K562 (cell line): Measurements from ENCODE around the gene S100A3. TPM values are rescaled to one million over a fixed set of nuclear protein-coding genes. Genes with fewer than 3 reads are reported as not detected.

Experiments
- ATAC-seq: fragments of 200-7000 bp; cut with Tn5 transposase; 3 replicates; pipeline ENCODE4 v1.9.1; 2020; ENCODE audit warnings: moderate library complexity
- BruUV-seq: library from RNA; stranded (reverse); fragments of 400-500 nt; replicated peaks from 2 replicates; lab custom pipeline; 2021; lab: Mats Ljungman, UMichigan
- CTCF ChIA-PET: fragments of 300-600 bp; formaldehyde crosslinking; extraction: SDS; loops from one replicate; lab custom pipeline; 2021; ENCODE audit warnings: low intra/inter-chr PET ratio; lab: Yijun Ruan, JAX
- POLR2A ChIA-PET: fragments of 300-600, 350-650 bp; sonication (Branson Sonifier 250); formaldehyde crosslinking; extraction: SDS; loops from one replicate; lab custom pipeline; 2021; ENCODE audit warnings: antibody characterized with exemption, inconsistent platforms; lab: Yijun Ruan, JAX
- DNase-seq, 4 experiments: peaks; one replicate each; pipeline versions ENCODE4 v3.0.0 to v3.0.0-alpha.2; 2011 to 2018; ENCODE audit warnings: low spot score in 3 of 4, mixed read lengths in 3 of 4; ENCODE audit errors: extremely low read depth in 1 of 4
- FAIRE-seq: peaks from 2 replicates; lab custom pipeline; 2011; peaks lifted over from hg19 to GRCh38; lab: Jason Lieb, UNC
- H2AFZ ChIP-seq: 2 replicates; pipeline ENCODE4 v1.6.0; 2011; ENCODE audit warnings: low read depth, low read length, control low read depth, inconsistent platforms
- H3K27ac ChIP-seq: fragments of 200-600 bp; 3 replicates; pipeline ENCODE4 v1.8.0; 2011; ENCODE audit warnings: low read depth, mild to moderate bottlenecking, control low read depth, inconsistent platforms, low read length, moderate library complexity, mixed read lengths; ENCODE audit errors: extremely low read depth
- H3K27me3 ChIP-seq, 2 experiments: fragments of 300-600 bp in 1 of 2; 2 replicates in 1 of 2; 3 replicates in 1 of 2; pipeline versions ENCODE4 v1.6.0 to v1.8.0; 2011; ENCODE audit warnings: inconsistent platforms in 2 of 2, low read length in 2 of 2, mild to moderate bottlenecking in 1 of 2, mixed read lengths in 1 of 2, moderate library complexity in 1 of 2; ENCODE audit not compliant: control insufficient read depth in 2 of 2, insufficient read depth in 2 of 2
- H3K36me3 ChIP-seq: fragments of 300-600 bp; 3 replicates; pipeline ENCODE4 v1.8.0; 2011; ENCODE audit warnings: mild to moderate bottlenecking, low read length, inconsistent platforms; ENCODE audit not compliant: control insufficient read depth, insufficient read depth
- H3K4me1 ChIP-seq, 2 experiments: fragments of 200-600 bp in 1 of 2; replicated peaks in 1 of 2; 2 replicates in 1 of 2; 3 replicates in 1 of 2; pipeline versions ENCODE4 v1.5.1 to v1.8.0; 2011; ENCODE audit warnings: inconsistent platforms in 2 of 2, low read length in 2 of 2, mild to moderate bottlenecking in 1 of 2, mixed read lengths in 1 of 2, moderate library complexity in 1 of 2; ENCODE audit not compliant: control insufficient read depth in 2 of 2, insufficient read depth in 2 of 2
- H3K4me2 ChIP-seq: 2 replicates; pipeline ENCODE4 v1.6.1; 2011; ENCODE audit warnings: low read length, control low read depth, inconsistent platforms, mixed read lengths; ENCODE audit not compliant: insufficient read depth
- H3K4me3 ChIP-seq: fragments of 200-600 bp; sonication (generic), shearing (Covaris generic); 2 replicates; pipeline ENCODE4 v1.5.1; 2016; ENCODE audit warnings: control low read depth, inconsistent platforms
- H3K79me2 ChIP-seq: fragments of 200-600 bp; 3 replicates; pipeline ENCODE4 v1.8.0; 2011; ENCODE audit warnings: low read length, inconsistent platforms; ENCODE audit not compliant: control insufficient read depth, insufficient read depth
- H3K9ac ChIP-seq, 2 experiments: 2 replicates each; pipeline versions ENCODE4 v1.6.0 to v1.6.1; 2011; ENCODE audit warnings: low read depth in 2 of 2, low read length in 2 of 2, control low read depth in 1 of 2, inconsistent platforms in 1 of 2, mild to moderate bottlenecking in 1 of 2, mixed read lengths in 1 of 2; ENCODE audit not compliant: insufficient read depth in 1 of 2
- H3K9me1 ChIP-seq: one replicate; pipeline ENCODE4 v1.6.0; 2011; ENCODE audit warnings: inconsistent platforms, mild to moderate bottlenecking, low read length, moderate library complexity; ENCODE audit not compliant: control insufficient read depth, insufficient read depth
- H3K9me3 ChIP-seq: replicated peaks from 2 replicates; pipeline ENCODE4 v1.5.1; 2011; ENCODE audit warnings: low read depth, low read length, inconsistent platforms; ENCODE audit not compliant: control insufficient read depth, insufficient read depth
- H4K20me1 ChIP-seq: replicated peaks from 2 replicates; pipeline ENCODE4 v1.6.1; 2011; ENCODE audit warnings: low read length, inconsistent platforms, mixed read lengths; ENCODE audit not compliant: control insufficient read depth, insufficient read depth
- GTF2A2 ChIP-seq: IDR thresholded peaks from 2 replicates; pipeline ENCODE4 v1.6.1; 2016; ENCODE audit warnings: mild to moderate bottlenecking, missing genetic modification characterization, missing compliant biosample characterization
- HDAC3 ChIP-seq: fragments of 450-650 bp; IDR thresholded peaks from 2 replicates; pipeline ENCODE4 v1.6.1; 2018; ENCODE audit warnings: borderline replicate concordance, mild to moderate bottlenecking, moderate library complexity; ENCODE audit not compliant: partially characterized antibody
- LARP7 ChIP-seq: fragments of 450-650 bp; IDR thresholded peaks from 2 replicates; pipeline ENCODE4 v1.6.1; 2016
- MNT ChIP-seq, 2 experiments: fragments of 450-650 bp; conservative IDR thresholded peaks; 2 replicates each; pipeline ENCODE4 v1.6.1; 2017; ENCODE audit warnings: mild to moderate bottlenecking in 2 of 2, moderate library complexity in 2 of 2
- PHF8 ChIP-seq: fragments of 200-600 bp; sonication (generic); IDR thresholded peaks from 2 replicates; pipeline ENCODE4 v1.6.1; 2012; ENCODE audit warnings: mixed run types, mild to moderate bottlenecking, inconsistent platforms, low read length, moderate library complexity, borderline replicate concordance
- RBFOX2 ChIP-seq: fragments of 200-400 bp; formaldehyde crosslinking; IDR thresholded peaks from 2 replicates; pipeline ENCODE4 v1.6.1; 2017; ENCODE audit warnings: low read depth, mild to moderate bottlenecking, low read length, moderate library complexity
- ZKSCAN1 ChIP-seq: fragments of 150-350 bp; IDR thresholded peaks from 2 replicates; pipeline ENCODE4 v1.6.1; 2016; ENCODE audit warnings: low read depth, low read length
- ZKSCAN8 ChIP-seq: fragments of 200-800 bp; sonication (Bioruptor generic); IDR thresholded peaks from 2 replicates; pipeline ENCODE4 v1.6.1; 2016; ENCODE audit warnings: missing genetic modification characterization, missing compliant biosample characterization
- WGBS: fragments of 100-300 bp; shearing (Covaris generic); methylation state at CpG from one replicate; pipeline ENCODE4 v1.1.6; 2016; ENCODE audit warnings: low coverage, mixed read lengths; ENCODE audit not compliant: insufficient coverage; ENCODE audit errors: missing lambda C conversion rate; 5-methylcytosine and 5-hydroxymethylcytosine counted together
- in situ Hi-C: fragments of 300-500 bp; cut with MboI; formaldehyde crosslinking; loops from 4 replicates; pipeline ENCODE4 v1.15.0; 2018; ENCODE audit warnings: inconsistent platforms, mixed read lengths
- intact Hi-C: fragments of 100-400 bp; cut with micrococcal nuclease; formaldehyde crosslinking; loops from 2 replicates; pipeline ENCODE4 v1.14.2; 2022
- polyA plus RNA-seq, 8 experiments: library from polyadenylated mRNA; depleted of rRNA in 4 of 8; stranded (reverse) in 5 of 8; unstranded in 3 of 8; fragments of >200 nt; fragmentation: Nextera tagmentation in 2 of 8; fragmentation: Illumina TruSeq in 1 of 8; extraction: Ambion mirVana in 2 of 8; extraction: Trizol in 1 of 8; gene quantifications; 2 replicates each; pipeline versions ENCODE4 v1.2.1 to v1.2.3, GENCODE V29; 2011 to 2014; ENCODE audit warnings: inconsistent platforms in 1 of 8, missing spikeins in 1 of 8
- total RNA-seq, 7 experiments: library from RNA; depleted of rRNA in 6 of 7; stranded (reverse); fragments of >200 nt in 6 of 7; fragmentation: Illumina TruSeq in 2 of 7; extraction: Trizol in 2 of 7; gene quantifications; 2 replicates each; pipeline versions ENCODE4 v1.2.1 to v1.2.3, GENCODE V29; 2011 to 2021; ENCODE audit warnings: low replicate concordance in 1 of 7

S100A3 gene
- total and polyA plus RNA-seq, 9 of the 15 experiments (the other 6 are each of a cell fraction or from before 2014, with no cell fraction given), result 0.08 to 1.7 (median 0.18) TPM; not detected in 4

- intact Hi-C loops, result loop anchor here (2.0 kb wide), 1 partner anchor 29 kb away; no protein-coding TSS in a partner anchor
- CTCF ChIA-PET, result no interaction called here
- BruUV-seq, result no TSS peak
- ATAC-seq, result no peak
- H3K36me3 ChIP-seq, result no peaks in the 10 kb centered on the region
- WGBS, result 83% methylated on average over 2 of the region's 4 CpGs
- no peak overlapping the region for H3K4me2 ChIP-seq
- H3K79me2 ChIP-seq, result no peaks in the 10 kb centered on the region; the same call in 2 of the 3 replicates
- no peak overlapping the region; a peak in 1 of 4 replicates for H3K9ac ChIP-seq
- FAIRE-seq, result no peak
- H3K27ac ChIP-seq, result no peak overlapping the region; the same call in 2 of the 3 replicates
- peak overlapping the region; percentile 69 for H2AFZ ChIP-seq
- H3K9me1 ChIP-seq, result no peaks in the 10 kb centered on the region
- no peaks in the 10 kb centered on the region for H4K20me1 ChIP-seq
- in situ Hi-C loops, result no loop called here
- peaks cover 69 to 74% of the 10 kb centered on the region in 2 experiments for H3K4me1 ChIP-seq
- no peak for TF ChIP-seq ZKSCAN8 (CRISPR knock-in tag)
- no peak for TF ChIP-seq HDAC3
- no peak for TF ChIP-seq MNT (conservative IDR thresholded peaks at IDR 0.05)
- no peak for TF ChIP-seq ZKSCAN1
- TF ChIP-seq PHF8, result no peak
- TF ChIP-seq RBFOX2, result no peak
- TF ChIP-seq LARP7, result no peak
- no peak for TF ChIP-seq GTF2A2 (tag)
- POLR2A ChIA-PET, result interaction anchor here (0.6 to 2.6 kb wide), 4 partner anchors 13 to 87 kb away, joined by 3 to 13 read pairs (median 4); partner anchors contain the start of gene S100A13
- no peaks in the 10 kb centered on the region for H3K9me3 ChIP-seq
- no peak overlapping the region for H3K4me3 ChIP-seq
- DNase-seq, result no peak
- H3K27me3 ChIP-seq, result no peaks in the 10 kb centered on the region
Observed at GRCh38 chr1:153539395-153540093, 9.5 kb downstream of the S100A3 start.
